Lower lobe of right lung (tissue), 2 donors: ENCODE data around the gene ICA1. TPM values are rescaled to one million over a fixed set of nuclear protein-coding genes. Genes with fewer than 3 reads are reported as not detected.

Experiments used
- ATAC-seq, 2 donors: fragments of 200-7000 bp; cut with Tn5 transposase; one replicate each; pipeline ENCODE4 v1.9.1; 2020 to 2022; ENCODE audit warnings: mild to moderate bottlenecking in 2 of 2, moderate library complexity in 2 of 2
- DNase-seq: peaks from one replicate; pipeline ENCODE4 v3.0.0-alpha.2; 2020
- H3K27ac ChIP-seq: fragments of 200-600 bp; one replicate; pipeline ENCODE4 v1.8.0; 2022
- H3K27me3 ChIP-seq: fragments of 200-600 bp; one replicate; pipeline ENCODE4 v1.8.0; 2022; ENCODE audit warnings: low read depth
- H3K36me3 ChIP-seq: fragments of 200-600 bp; one replicate; pipeline ENCODE4 v1.8.0; 2022; ENCODE audit warnings: mild to moderate bottlenecking
- H3K4me1 ChIP-seq: fragments of 200-600 bp; one replicate; pipeline ENCODE4 v1.8.0; 2022
- H3K4me3 ChIP-seq: fragments of 200-600 bp; one replicate; pipeline ENCODE4 v1.8.0; 2022; ENCODE audit warnings: mild to moderate bottlenecking
- H3K9me3 ChIP-seq: fragments of 200-600 bp; one replicate; pipeline ENCODE4 v1.8.0; 2022
- intact Hi-C: fragments of 100-400 bp; cut with DNase I; formaldehyde crosslinking; loops from one replicate; pipeline ENCODE4 v1.11.0; 2022
- total RNA-seq: library from RNA; stranded (reverse); fragmentation: NEBNext Ultra II Directional; extraction: Animal tissue kit (Norgen Biotek cat#: 25700); gene quantifications from one replicate; pipeline ENCODE4 v1.2.1, GENCODE V29; 2021
- TF ChIP-seq, protein P1 (sequence below): fragments of 200-600 bp; IDR thresholded peaks from one replicate; pipeline ENCODE4 v1.8.0; 2022; ENCODE audit warnings: antibody characterized with exemption, mild to moderate bottlenecking
- donor health status: DM: no; HTN: yes; CAD: no; lungs with severe emphysema.

ICA1 gene
- total RNA-seq, 1 donor from 2014 or later, result 19.5 TPM

DNA sequence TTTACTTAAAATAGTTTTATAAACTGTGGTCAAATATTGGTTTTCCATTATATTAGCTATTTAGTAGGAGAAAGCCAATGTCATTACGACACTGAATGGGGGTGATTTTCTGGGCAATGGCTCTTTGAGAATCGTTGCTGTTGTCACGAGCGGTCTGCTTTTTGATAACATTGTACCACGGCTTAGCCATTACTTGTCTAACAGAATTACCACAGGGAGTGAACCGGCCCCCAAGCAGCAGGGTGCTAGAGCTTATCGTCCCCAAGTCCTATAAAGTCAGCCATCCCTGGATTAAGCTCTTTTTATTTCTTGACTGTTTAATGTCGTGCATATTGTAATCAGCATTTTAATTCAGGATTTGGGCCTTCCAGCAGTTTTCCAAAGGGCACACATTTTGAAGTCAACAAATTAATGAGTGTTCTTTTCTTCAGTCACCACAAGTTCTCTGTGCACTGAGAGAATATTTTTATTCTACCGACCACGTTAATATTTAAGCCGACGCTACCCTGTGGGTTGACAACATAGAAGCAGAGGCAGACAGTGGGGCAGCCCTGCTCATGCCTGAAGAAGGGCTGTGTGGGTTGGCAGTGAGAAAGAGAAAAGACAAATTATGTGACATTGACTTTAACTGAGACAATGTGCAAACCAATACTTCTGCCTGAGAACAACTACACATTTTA, 125.8 kb downstream of the ICA1 start:
- Histone ChIP-seq H3K4me3 (no peak overlapping the region), H3K27me3 (no peaks in the 10 kb centered on the region), H3K27ac (no peak overlapping the region), H3K4me1 (peaks cover 5% of the 10 kb centered on the region), H3K9me3 (no peaks in the 10 kb centered on the region), H3K36me3 (no peaks in the 10 kb centered on the region)
- DNase-seq (no peak), ATAC-seq (no peak)
- intact Hi-C loops, result no loop called here
- TF ChIP-seq, protein P1, sequence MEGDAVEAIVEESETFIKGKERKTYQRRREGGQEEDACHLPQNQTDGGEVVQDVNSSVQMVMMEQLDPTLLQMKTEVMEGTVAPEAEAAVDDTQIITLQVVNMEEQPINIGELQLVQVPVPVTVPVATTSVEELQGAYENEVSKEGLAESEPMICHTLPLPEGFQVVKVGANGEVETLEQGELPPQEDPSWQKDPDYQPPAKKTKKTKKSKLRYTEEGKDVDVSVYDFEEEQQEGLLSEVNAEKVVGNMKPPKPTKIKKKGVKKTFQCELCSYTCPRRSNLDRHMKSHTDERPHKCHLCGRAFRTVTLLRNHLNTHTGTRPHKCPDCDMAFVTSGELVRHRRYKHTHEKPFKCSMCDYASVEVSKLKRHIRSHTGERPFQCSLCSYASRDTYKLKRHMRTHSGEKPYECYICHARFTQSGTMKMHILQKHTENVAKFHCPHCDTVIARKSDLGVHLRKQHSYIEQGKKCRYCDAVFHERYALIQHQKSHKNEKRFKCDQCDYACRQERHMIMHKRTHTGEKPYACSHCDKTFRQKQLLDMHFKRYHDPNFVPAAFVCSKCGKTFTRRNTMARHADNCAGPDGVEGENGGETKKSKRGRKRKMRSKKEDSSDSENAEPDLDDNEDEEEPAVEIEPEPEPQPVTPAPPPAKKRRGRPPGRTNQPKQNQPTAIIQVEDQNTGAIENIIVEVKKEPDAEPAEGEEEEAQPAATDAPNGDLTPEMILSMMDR, result no peak

DNA sequence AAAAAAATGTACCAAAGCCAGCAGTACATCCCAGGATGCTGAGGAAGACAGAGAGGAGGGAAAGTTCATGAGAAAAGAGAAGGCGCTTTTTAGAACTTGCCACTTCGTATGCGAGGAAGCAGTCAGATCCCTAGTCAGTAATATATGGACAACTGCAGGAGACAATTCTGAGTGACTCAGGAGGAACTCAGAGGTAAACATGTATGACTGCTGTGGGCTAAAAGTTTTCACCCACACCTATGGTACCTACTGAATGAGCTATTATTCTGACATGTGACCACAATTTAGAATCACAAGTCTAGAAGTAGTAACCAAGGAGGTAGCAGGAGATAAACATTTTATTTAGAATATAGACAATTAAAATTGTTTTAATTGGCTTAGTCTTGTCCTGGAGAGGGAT, 126.5 kb downstream of the ICA1 start:
- Histone ChIP-seq H3K36me3 (no peaks in the 10 kb centered on the region), H3K27ac (no peak overlapping the region), H3K27me3 (no peaks in the 10 kb centered on the region), H3K4me3 (no peak overlapping the region), H3K9me3 (no peaks in the 10 kb centered on the region), H3K4me1 (peaks cover 5% of the 10 kb centered on the region)
- intact Hi-C loops, result no loop called here
- TF ChIP-seq, protein P1, result no peak
- ATAC-seq (no peak), DNase-seq (no peak)

DNA sequence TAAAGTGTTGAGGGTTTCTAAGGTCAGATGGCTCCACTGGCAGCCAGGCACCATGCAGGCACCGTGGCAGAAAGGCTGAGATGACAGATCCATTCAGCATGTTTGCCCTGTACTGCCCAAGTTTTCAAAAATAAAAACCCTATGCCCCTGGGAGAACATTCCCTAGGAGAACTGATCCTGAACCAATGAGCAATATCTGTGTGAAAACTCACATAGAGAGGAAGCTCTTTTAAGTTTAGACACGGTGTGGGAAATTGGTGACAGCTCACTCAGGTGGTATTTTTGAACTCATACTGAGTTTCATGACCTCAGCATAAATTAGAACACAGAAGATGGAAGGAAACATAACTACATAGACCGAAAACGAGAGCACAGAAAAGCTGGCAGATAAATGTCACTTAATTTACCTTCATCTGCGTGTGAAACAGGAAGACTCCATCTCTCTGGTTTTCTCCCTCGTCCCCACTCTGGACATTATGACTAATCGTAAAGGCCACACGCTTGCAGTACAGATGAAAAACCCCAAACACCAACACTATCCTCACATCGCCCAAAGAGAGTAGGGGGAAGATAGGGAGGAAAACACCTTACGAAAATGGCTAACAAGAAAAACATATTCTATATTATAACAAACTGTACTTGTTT, 127.8 kb downstream of the ICA1 start:
- no peak for ATAC-seq
- TF ChIP-seq, protein P1, result no peak

DNA sequence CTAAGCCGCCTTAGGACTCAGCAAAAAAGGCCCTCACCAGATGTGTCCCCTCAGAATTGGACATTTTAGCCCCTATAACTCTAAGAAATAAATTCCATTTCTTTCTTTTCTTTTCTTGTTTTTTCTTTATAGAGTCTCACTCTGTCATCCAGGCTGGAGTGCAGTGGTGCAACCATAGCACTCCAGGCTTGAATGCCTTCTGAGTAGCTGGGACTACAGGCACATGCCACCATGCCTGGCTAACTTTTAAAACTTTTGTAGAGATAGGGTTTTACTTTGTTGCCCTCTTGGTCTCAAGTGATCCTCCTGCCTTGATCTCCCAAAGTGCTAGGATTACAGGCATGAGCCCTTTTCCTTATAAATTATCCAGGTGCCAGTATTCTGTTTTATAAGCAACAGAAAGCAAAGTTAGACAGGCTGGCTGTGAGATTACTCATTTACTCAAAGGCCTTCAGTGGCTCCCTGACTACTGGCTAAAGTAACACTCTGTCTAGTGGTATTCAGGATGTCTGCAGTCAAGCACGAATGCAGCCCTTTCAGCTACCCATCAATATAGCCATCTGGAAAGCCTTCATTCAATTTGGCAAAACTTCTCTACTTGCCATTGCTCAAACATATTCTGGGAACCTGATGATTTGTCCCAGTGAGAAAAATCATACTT, 128.6 kb downstream of the ICA1 start:
- Histone ChIP-seq H3K27ac (no peak overlapping the region), H3K36me3 (no peaks in the 10 kb centered on the region), H3K4me3 (no peak overlapping the region), H3K27me3 (no peaks in the 10 kb centered on the region), H3K4me1 (peaks cover 5% of the 10 kb centered on the region), H3K9me3 (no peaks in the 10 kb centered on the region)
- ATAC-seq (no peak), DNase-seq (no peak)
- intact Hi-C loops, result no loop called here
- TF ChIP-seq, protein P1, result no peak

More for the DNA sequence above, 127.8 kb downstream of the ICA1 start:
- H3K9me3 ChIP-seq, result no peaks in the 10 kb centered on the region
- H3K36me3 ChIP-seq, result no peaks in the 10 kb centered on the region
- no peak overlapping the region for H3K4me3 ChIP-seq
- no peaks in the 10 kb centered on the region for H3K27me3 ChIP-seq
- no peak overlapping the region for H3K27ac ChIP-seq
- no peak for DNase-seq
- intact Hi-C loops, result no loop called here
- peaks cover 5% of the 10 kb centered on the region for H3K4me1 ChIP-seq

DNA sequence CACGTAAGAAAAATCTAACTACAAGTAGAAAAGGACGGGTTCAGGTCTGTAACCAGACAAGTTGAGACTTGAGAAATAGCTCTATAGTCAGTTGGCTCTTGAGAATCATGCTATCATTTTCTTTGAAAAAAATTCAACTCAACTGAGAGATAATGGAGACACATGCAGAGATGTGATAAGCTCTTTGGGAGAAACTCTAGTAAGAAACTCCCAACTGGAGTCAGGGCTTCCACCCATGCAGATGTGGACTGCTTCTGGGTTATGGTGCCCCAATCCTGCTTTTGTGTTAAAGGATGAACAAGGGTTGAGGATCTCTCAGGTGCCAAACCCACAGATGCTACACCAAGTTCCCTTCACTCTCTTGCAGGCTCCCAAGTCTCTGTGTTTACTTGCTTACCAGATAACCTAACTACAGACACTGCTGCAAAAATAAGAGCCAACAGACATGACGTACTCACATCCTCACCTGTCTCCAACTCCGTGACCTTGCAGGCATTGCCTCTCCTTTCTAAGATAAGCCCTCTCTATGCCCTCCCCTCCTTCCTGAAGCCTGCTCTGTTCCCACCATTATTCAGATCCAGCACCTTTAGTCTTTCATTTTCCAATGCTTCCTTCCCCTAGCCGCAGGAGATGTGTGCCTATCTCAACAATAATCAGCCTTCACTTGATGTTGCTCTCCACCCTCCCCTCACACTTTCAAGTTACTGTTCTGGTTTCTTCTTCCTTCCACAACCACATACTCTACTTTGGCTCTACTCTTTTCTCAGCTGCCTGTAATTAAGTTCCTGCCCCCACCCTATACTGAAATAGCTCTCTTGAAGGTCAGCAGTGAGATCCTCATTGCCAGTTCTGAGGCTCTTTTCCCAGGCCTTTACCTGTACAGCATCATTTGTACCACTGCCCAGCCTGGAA, 130.0 kb downstream of the ICA1 start:
- no peaks in the 10 kb centered on the region for H3K9me3 ChIP-seq
- no peak overlapping the region for H3K4me3 ChIP-seq
- H3K36me3 ChIP-seq, result no peaks in the 10 kb centered on the region
- no peaks in the 10 kb centered on the region for H3K27me3 ChIP-seq
- TF ChIP-seq, protein P1, result no peak
- DNase-seq, result no peak
- peaks cover 5% of the 10 kb centered on the region for H3K4me1 ChIP-seq
- intact Hi-C loops, result no loop called here
- ATAC-seq, result peak; percentile 40 to 57
- H3K27ac ChIP-seq, result no peak overlapping the region
